SH-SY5Y (cell line): ENCODE data around the gene FAM20A.

Experiments
- GATA2 ChIP-seq: IDR thresholded peaks from 2 replicates; pipeline ENCODE4 v1.6.1; 2011; ENCODE audit warnings: mild to moderate bottlenecking, low read depth, low read length
- GATA3 ChIP-seq: IDR thresholded peaks from 2 replicates; pipeline ENCODE4 v1.6.1; 2011; ENCODE audit warnings: low read depth, mild to moderate bottlenecking, low read length, moderate library complexity

Gene FAM20A

GRCh38 chr17:68600931-68601564 lies at the start of gene FAM20A:
TSS of gene FAM20A (minus strand) at chr17:68601367. CDS start at chr17:68600666, 701 bp downstream.
- TF ChIP-seq GATA3 (no peak), GATA2 (no peak)

- no peak for TF ChIP-seq GATA3
- no peak for TF ChIP-seq GATA2
Measured at GRCh38 chr17:68649324-68649723, 48.2 kb upstream of the FAM20A start.

DNA sequence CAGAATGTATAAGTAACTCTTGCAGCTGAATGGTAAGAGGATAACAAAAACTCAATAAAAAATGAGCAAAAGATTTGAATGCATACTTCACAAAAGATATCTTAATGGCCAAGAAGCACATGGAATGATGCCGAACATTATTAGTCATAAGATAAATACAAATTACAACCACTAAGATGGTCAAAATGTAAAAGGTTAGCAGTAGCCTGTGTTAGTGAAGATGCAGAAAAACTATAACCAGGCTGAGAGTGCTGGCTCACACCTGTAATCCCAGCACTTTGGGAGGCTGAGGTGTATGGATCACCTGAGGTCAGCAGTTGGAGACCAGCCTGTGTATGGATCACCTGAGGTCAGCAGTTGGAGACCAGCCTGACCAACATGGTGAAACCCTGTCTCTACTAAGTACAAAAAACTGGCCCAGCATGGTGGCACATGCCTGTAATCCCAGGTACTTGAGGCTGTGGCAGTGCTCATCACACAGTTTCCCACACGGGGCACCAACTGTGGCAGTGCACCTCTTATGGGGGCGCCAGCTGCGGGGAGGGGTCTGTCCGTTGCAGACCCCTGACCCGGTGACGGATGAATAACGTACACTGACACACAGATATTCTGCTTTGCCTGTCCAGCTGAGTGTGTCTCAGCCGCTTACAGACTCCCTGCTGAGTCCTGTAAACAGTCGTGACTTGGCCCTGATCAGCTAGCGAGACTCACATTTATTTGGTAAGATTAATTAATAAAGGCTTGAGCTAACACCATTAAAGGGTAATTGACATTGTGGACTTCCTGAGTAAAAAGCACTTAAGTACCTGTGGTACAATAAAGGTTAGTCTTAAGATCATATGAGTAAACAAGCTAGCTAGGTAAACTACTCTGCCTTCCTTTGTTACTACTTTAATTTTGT lies 45.7 kb upstream of the FAM20A start:
- TF ChIP-seq GATA2 (no peak), GATA3 (no peak)

DNA sequence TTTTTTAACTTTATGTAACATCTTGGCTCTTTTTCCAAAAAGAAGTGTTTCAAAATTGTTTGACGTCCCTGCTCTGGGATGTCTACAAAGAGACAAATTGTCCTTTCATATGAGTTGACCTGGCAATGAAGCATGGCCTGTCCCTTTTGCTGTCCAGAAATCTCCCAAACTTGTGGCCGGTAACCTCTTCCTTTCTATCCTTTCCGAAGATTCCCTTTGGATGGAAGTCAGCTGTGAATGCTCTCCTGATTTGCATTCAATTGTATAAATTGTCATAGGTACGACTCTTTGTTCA lies 40.9 kb upstream of the FAM20A start:
- no peak for TF ChIP-seq GATA2
- no peak for TF ChIP-seq GATA3

- no peak for TF ChIP-seq GATA2
- TF ChIP-seq GATA3 = no peak
Measured at GRCh38 chr17:68641276-68642117, 40.3 kb upstream of the FAM20A start.

DNA sequence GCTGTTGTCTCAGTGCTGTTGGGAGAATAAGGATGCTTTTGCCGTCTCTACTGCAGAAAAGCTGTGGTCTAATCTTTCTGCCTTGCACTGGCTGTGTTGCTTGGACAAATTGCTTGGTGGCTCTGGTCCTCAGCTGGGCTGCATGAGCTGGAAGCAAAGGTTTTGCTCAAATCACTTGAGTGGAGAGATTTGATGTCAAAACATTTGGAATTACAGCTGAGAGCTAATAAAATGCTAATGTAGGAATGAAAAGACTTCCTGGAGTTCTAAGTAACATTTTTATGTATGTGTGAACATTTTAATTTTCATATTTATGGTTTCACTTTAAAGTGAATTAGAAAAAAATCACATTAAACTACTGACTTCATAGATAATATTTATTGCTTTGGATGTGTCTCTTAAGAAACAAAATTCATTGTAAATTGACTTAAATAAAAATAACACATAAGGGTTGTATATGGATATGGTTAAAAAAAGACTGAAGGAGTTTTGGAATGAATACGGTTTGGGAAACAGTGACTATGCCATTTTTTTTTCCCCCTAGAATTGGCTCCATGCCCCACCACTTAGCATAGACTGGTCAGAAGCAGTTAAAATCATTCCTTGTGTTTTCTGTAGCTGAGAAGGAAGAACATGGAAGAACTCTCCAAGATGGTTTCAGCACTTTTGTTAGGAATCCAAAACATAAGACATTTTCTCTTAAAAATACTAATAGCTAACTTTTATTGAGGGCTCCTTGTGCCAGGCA lies 39.2 kb upstream of the FAM20A start:
- no peak for TF ChIP-seq GATA3

DNA sequence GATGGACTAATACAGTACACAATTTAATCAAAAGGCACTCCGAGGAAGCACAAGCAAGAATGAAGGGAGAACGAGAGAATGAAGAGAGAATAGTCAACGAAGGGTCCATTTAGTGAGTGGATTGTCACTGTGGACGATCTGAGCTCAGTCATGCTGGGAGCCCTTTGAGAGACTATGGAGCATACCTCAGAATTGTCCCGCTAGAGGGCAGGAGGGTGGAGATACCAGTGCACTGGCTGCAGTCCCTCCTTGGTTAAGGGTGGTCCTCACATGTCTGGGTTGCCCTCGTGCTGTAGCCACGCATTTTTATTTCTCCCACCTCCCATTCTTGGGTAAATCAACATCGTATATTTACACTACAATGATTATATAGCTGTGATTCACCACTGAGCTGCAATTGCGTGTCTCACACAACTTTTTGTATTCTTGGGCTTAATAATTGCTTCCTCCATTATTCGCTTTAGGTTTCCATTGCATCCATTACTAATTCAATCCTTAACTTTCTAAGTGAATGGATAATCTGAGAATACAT lies 33.2 kb upstream of the FAM20A start:
- no peak for TF ChIP-seq GATA2
- no peak for TF ChIP-seq GATA3

GRCh38 chr17:68628576-68628957 lies 27.4 kb upstream of the FAM20A start:
- TF ChIP-seq GATA2 = no peak
- TF ChIP-seq GATA3 = no peak

DNA sequence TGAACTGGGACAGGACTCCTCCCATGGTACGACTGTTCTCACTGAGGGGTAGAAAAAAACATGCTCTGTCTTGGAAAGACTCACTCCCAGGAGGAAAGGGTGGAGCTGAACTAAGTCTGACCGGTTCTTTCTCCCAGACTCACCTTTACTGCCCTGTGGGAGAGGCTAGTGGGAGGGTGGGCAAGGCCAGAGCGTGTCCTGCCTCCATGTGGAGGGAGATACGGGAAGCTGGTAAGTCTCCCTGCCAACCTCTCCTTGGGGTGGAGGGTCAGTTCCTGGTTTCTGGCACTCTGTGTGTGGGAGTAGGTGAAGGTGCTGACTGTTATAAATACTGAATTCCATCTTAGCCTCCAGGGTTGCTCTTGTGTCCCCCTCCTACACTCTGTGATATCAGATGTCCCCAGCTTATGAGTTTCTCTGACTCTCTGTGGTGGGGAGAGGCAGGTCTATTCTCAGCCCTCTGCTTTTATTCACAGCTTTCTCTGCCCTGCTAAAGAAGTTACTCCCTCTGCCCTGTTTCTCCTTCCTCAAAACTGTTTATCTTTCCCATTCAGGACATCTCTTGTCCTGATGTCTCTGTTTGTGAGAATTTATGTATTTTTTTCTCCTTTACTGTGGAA lies 26.9 kb upstream of the FAM20A start:
- TF ChIP-seq GATA3 = no peak
- no peak for TF ChIP-seq GATA2

DNA sequence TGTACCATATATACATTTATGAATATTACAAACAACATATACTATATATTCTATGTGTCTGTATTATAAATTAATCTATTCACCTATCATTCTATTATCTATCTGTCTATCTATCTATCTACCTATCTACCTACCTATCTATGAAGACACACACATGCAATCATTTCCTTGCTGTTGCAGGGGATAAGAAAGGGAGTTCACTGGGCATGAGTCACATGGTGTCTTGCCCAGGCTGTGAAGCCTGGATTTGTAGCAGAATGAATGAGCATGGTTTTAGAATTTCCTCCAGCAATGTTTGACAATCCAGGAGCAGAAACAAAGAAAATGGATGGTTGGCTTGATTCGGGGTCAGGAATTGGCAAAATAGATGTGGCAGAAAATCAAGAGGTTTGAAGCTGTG lies 23.2 kb upstream of the FAM20A start:
- TF ChIP-seq GATA2 (no peak), GATA3 (no peak)

DNA sequence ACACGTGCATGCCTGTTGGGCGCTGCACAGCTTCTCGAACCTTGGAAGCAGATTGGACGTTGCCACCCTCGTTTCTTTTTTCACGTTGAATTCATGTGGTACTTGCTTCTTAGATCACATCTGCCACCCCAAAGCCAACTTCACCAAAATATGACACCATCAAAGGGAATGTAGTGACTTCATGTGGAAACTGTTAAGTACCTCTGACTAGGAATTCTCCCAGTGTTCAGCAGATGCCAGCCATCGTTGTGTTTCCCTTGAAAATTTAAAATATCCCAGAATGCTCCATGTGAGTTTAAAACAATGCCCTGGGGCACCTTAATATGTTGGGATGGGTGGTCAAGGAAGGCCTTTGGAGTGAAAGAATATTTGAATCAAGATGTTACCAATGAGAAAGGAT lies 22.6 kb upstream of the FAM20A start:
- no peak for TF ChIP-seq GATA3
- TF ChIP-seq GATA2 = no peak

- no peak for TF ChIP-seq GATA2
- TF ChIP-seq GATA3 = no peak
Measured at GRCh38 chr17:68622423-68622822, 21.3 kb upstream of the FAM20A start.

- TF ChIP-seq GATA2 = no peak
- no peak for TF ChIP-seq GATA3
Measured at GRCh38 chr17:68621065-68621464, 19.9 kb upstream of the FAM20A start.

- no peak for TF ChIP-seq GATA3
- no peak for TF ChIP-seq GATA2
Measured at GRCh38 chr17:68616334-68616733, 15.2 kb upstream of the FAM20A start.
